ACC112 (cell line): ENCODE measurements around the gene AKAP13.

Source experiments
- H2AFZ ChIP-seq: fragments of 200-600 bp; sonication (generic); one replicate; pipeline ENCODE4 v1.6.0; 2017; ENCODE audit warnings: antibody characterized with exemption, low read length; ENCODE audit not compliant: unreplicated experiment
- H3K27ac ChIP-seq: fragments of 200-600 bp; sonication (generic); 2 replicates; pipeline ENCODE4 v1.5.1; 2014; ENCODE audit warnings: low read depth, mild to moderate bottlenecking, antibody characterized with exemption, low read length, moderate library complexity
- H3K27me3 ChIP-seq: fragments of 200-600 bp; sonication (generic); 2 replicates; pipeline ENCODE4 v1.6.1; 2014; ENCODE audit warnings: mild to moderate bottlenecking, antibody characterized with exemption, low read length, moderate library complexity, mixed read lengths; ENCODE audit not compliant: insufficient read depth
- H3K36me3 ChIP-seq: fragments of 200-600 bp; sonication (generic); 2 replicates; pipeline ENCODE4 v1.6.1; 2016; ENCODE audit warnings: mild to moderate bottlenecking, antibody characterized with exemption, low read length, moderate library complexity, mixed read lengths; ENCODE audit not compliant: insufficient read depth
- H3K4me1 ChIP-seq: fragments of 200-600 bp; sonication (generic); one replicate; pipeline ENCODE4 v1.6.1; 2016; ENCODE audit warnings: low read length, mixed read lengths; ENCODE audit not compliant: insufficient read depth, unreplicated experiment, control insufficient read depth
- H3K4me3 ChIP-seq: fragments of 200-600 bp; sonication (generic); 2 replicates; pipeline ENCODE4 v1.5.1; 2014; ENCODE audit warnings: mild to moderate bottlenecking, low read depth, low read length
- H3K79me2 ChIP-seq: fragments of 200-600 bp; sonication (generic); one replicate; pipeline ENCODE4 v1.6.0; 2016; ENCODE audit warnings: low read length; ENCODE audit not compliant: control insufficient read depth, unreplicated experiment, insufficient read depth

AKAP13 gene

DNA sequence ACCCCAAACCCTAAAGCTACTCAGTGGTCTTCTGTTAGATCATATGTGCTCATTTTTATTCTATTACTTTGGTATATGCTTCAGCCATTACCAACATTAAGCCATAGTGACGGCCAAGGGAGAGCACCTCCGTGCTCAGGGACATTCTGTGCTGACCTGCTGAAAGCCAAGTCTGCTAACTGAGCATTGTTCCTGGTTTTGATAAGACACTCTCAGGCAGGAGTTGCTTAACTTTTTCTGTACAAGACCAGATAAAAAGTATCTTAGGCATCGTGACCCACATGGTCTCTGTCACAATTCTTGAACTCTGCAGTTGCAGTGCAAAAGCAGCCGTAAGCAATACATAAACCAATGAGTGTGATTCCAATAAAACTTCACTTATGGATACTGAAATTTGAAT is 313.7 kb downstream of the AKAP13 start:
- H3K27ac ChIP-seq = no peak overlapping the region
- no peak overlapping the region for H3K4me3 ChIP-seq
- H3K79me2 ChIP-seq = peaks cover 2% of the 10 kb centered on the region
- H3K27me3 ChIP-seq = no peaks in the 10 kb centered on the region
- H3K36me3 ChIP-seq = peaks cover 24% of the 10 kb centered on the region
- no peak overlapping the region for H2AFZ ChIP-seq
- H3K4me1 ChIP-seq = peaks cover 11% of the 10 kb centered on the region

DNA sequence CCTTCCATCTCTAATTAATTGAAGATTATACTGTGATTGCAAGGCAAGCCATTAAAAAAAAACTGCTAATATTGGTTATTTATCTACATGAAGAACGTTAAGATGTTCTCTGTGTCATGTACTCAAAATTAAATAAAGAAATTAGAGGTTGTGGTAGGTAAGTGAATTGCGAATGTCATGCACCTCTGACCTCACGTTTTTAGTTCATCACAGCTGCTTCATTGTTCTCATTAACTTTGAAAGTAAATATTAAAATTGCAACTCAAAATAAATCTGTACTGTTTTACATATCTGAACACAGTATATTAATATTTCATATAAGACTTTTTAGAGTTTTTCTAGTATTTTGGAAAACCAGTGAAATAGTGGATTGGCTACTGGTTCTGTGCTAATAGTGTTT is 320.4 kb downstream of the AKAP13 start:
- H3K4me1 ChIP-seq = peaks cover 28% of the 10 kb centered on the region
- peaks cover 12% of the 10 kb centered on the region for H3K36me3 ChIP-seq
- no peak overlapping the region for H3K4me3 ChIP-seq
- no peak overlapping the region for H2AFZ ChIP-seq
- H3K79me2 ChIP-seq = no peaks in the 10 kb centered on the region
- H3K27ac ChIP-seq = no peak overlapping the region
- no peaks in the 10 kb centered on the region for H3K27me3 ChIP-seq

DNA sequence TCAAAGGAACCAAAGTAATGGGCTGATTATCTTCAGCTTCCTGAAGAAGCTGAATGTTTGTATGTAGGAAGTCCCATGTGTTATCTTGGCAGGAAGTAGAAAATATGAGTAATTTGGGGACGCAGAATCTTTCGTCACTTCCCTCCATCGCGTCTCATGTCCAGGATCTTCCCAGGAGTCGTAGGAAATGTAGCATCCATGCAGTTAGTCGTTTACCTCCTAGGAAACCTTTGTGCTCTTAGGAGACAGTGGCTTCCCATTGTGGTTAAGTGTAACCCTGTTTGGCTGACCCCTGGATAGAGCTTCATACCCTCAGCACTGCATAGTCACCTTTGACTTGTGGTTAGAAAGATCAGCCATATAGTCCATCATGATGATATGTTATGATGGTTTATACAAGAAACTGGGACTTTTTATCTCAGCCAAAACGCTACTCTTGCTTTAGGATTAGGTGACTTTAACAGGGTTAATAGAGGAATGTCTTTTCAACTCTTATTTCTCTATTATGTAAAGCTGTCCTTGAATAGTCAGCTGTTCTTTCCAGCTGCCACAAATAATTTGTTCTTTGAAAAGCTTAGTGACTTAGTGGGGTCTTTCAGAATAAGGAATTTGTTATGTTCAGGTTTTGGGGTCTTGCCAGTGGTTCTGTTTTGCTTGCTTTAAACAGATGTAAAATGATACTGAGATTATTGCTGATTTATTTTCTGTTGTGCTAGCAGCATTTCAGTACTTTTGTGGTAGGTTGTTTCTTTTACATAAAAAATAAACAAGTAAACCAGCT is 322.1 kb downstream of the AKAP13 start:
- Histone ChIP-seq H3K4me3 (no peak overlapping the region), H3K27me3 (no peaks in the 10 kb centered on the region), H3K36me3 (0 out of 2 replicates have a peak, but pooled peaks cover 7% of the 10 kb centered on the region), H3K79me2 (no peaks in the 10 kb centered on the region), H2AFZ (no peak overlapping the region), H3K4me1 (peaks cover 39% of the 10 kb centered on the region), H3K27ac (peak overlapping the region; percentile 5; the same call in 1 of the 2 replicates)

DNA sequence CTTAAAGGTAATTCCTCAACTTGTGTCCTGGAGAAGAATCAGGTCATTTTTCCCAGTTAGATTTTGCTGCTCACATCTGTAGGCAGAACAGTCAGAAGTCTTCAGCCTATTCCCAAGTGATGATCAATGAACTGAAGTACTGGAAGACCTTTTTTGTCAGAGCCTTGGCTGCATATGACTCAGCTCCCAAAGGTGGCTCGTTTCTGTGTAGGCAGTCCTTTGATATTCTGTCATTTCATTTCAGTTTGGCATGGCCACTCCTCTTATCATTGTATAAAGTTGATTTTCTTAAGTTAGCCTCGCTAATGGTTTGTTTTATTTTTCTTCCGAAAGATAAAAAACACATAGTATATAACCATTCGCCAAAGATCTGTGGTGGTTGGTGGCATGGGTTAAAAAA is 323.7 kb downstream of the AKAP13 start:
- Histone ChIP-seq H3K27me3 (no peaks in the 10 kb centered on the region), H3K79me2 (no peaks in the 10 kb centered on the region), H3K27ac (peak overlapping the region; percentile 55), H2AFZ (no peak overlapping the region), H3K4me3 (peak overlapping the region; percentile 3; the same call in 1 of the 2 replicates), H3K36me3 (0 out of 2 replicates have a peak, but pooled peaks cover 12% of the 10 kb centered on the region), H3K4me1 (peaks cover 50% of the 10 kb centered on the region)

DNA sequence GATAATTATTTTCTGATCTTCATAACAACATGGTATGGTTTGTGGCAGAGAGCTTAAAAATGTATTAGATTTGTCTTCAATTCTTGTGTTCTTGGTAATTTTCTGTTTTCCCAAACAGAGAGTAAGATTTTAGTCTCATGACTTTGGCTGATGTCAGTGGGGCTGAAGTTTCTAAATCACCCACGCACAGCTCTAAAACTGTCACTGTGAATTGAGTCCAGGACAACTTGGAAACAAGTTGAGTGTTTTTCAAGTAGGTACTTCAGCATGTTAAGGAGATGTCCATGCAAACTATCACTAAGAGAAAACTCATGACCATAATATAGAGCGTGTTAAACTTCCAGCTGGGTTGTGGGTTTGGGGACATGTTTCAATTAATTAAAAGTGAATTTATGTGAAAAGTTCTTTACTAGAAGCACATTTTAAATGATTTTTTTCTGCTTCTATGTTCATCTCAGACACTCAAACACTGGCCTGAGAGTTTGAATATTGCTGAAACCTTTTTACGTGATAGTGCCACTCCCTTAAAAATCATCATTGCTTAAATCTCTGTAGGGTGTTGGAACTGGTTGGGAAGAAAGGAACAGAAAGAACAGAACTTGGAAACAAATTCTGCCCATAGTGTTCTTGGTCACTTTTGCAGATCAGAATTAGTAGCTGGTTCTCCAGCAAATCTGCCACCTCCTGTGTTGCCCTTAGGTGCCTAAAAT is 324.5 kb downstream of the AKAP13 start:
- Histone ChIP-seq H3K27ac (peak overlapping the region; percentile 55), H3K79me2 (no peaks in the 10 kb centered on the region), H3K36me3 (0 out of 2 replicates have a peak, but pooled peaks cover 12% of the 10 kb centered on the region), H2AFZ (no peak overlapping the region), H3K4me3 (peak overlapping the region; percentile 3; the same call in 1 of the 2 replicates), H3K27me3 (no peaks in the 10 kb centered on the region), H3K4me1 (peaks cover 50% of the 10 kb centered on the region)

- H3K4me1 ChIP-seq = peaks cover 49% of the 10 kb centered on the region
- peak overlapping the region; percentile 78 for H3K27ac ChIP-seq
- H3K79me2 ChIP-seq = no peaks in the 10 kb centered on the region
- 0 out of 2 replicates have a peak, but pooled peaks cover 5% of the 10 kb centered on the region for H3K36me3 ChIP-seq
- H3K4me3 ChIP-seq = peak overlapping the region; percentile 70
- no peaks in the 10 kb centered on the region for H3K27me3 ChIP-seq
- H2AFZ ChIP-seq = peak overlapping the region; percentile 71
Measured at GRCh38 chr15:85706779-85707518, 326.5 kb downstream of the AKAP13 start.

- peak overlapping the region; percentile 34 for H2AFZ ChIP-seq
- H3K4me1 ChIP-seq = peaks cover 41% of the 10 kb centered on the region
- no peaks in the 10 kb centered on the region for H3K79me2 ChIP-seq
- no peaks in the 10 kb centered on the region for H3K27me3 ChIP-seq
- peak overlapping the region; percentile 70 for H3K4me3 ChIP-seq
- H3K27ac ChIP-seq = peak overlapping the region; percentile 78
- 0 out of 2 replicates have a peak, but pooled peaks cover 5% of the 10 kb centered on the region for H3K36me3 ChIP-seq
Measured at GRCh38 chr15:85707519-85708338, 327.3 kb downstream of the AKAP13 start.

GRCh38 chr15:85708402-85708941 is 328.1 kb downstream of the AKAP13 start:
- Histone ChIP-seq H3K36me3 (0 out of 2 replicates have a peak, but pooled peaks cover 5% of the 10 kb centered on the region), H3K4me3 (no peak overlapping the region), H3K27me3 (no peaks in the 10 kb centered on the region), H3K79me2 (no peaks in the 10 kb centered on the region), H3K27ac (0 out of 2 replicates have a peak overlapping the region, but pooled peaks have one; percentile 78), H3K4me1 (peaks cover 35% of the 10 kb centered on the region), H2AFZ (no peak overlapping the region)

- Histone ChIP-seq H3K27ac (no peak overlapping the region), H3K4me3 (no peak overlapping the region), H3K4me1 (peaks cover 29% of the 10 kb centered on the region), H2AFZ (no peak overlapping the region), H3K27me3 (no peaks in the 10 kb centered on the region), H3K79me2 (no peaks in the 10 kb centered on the region), H3K36me3 (0 out of 2 replicates have a peak, but pooled peaks cover 5% of the 10 kb centered on the region)
Measured at GRCh38 chr15:85709250-85709649, 328.8 kb downstream of the AKAP13 start.
